Activated T-helper 17 cell treated with anti-CD3 and anti-CD28 coated beads, Interleukin-2, amount 50 U/mL, for 72 hours (primary cell): ENCODE results near the gene PSEN2. TPM values are rescaled to one million over a fixed set of nuclear protein-coding genes. Genes with fewer than 3 reads are reported as not detected.

Experiments
- ATAC-seq: fragments of 150-1000 bp; cut with Tn5 transposase; replicated peaks from 2 replicates; pipeline ENCODE4 v1.10.0; 2021; ENCODE audit warnings: mild to moderate bottlenecking, moderate library complexity
- H3K27ac Mint-ChIP-seq: one replicate; pipeline ENCODE4 v1.8.0; 2022; ENCODE audit warnings: mixed read lengths
- H3K27me3 Mint-ChIP-seq: one replicate; pipeline ENCODE4 v1.8.0; 2022; ENCODE audit warnings: mixed read lengths
- H3K36me3 Mint-ChIP-seq: one replicate; pipeline ENCODE4 v1.8.0; 2022; ENCODE audit warnings: low read depth, mild to moderate bottlenecking, mixed read lengths
- H3K4me1 Mint-ChIP-seq: one replicate; pipeline ENCODE4 v1.8.0; 2022; ENCODE audit warnings: mixed read lengths
- H3K4me3 Mint-ChIP-seq: one replicate; pipeline ENCODE4 v1.8.0; 2022; ENCODE audit warnings: mild to moderate bottlenecking, mixed read lengths
- H3K9me3 Mint-ChIP-seq: one replicate; pipeline ENCODE4 v1.8.0; 2022; ENCODE audit warnings: mixed read lengths
- total RNA-seq, 2 donors: library from RNA; stranded (reverse); gene quantifications; one replicate each; pipeline ENCODE4 v1.2.3, GENCODE V29; 2022

The PSEN2 gene
- total RNA-seq, 2 donors from 2014 or later, result 8.2 to 11.0 TPM

DNA sequence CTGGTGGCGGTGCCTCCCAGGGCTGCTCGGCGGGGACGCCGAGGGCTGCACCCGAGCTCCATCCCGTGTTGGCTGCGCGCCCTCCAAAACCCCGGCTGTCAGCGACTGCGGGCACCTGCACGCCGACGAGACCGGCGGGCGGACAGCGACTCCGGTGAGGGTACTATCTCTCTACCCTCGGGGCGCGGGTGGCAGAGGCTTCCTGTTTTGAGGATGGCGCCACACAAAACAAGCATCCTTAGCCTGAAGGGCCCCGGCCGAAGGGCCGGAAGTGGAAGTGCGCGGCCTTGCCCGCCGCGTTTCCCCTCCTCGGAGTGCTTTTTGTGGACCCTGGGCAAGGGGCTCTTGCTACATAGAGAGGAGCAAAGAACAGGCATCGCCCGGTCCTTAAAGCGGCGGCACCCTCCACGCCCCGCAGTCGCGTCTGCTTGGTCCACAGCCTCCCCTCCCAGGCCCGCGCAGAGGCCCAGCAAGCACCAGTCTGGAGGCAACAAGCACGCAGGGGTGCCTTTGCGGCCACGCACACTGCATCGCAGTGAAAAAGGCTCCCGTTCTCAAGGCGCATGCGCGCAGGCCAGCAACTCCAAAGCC, 69.1 kb downstream of the PSEN2 start:
- peak; percentile 34 for ATAC-seq
- H3K4me3 Mint-ChIP-seq, result peak overlapping the region; percentile 87
- H3K27me3 Mint-ChIP-seq, result no peaks in the 10 kb centered on the region
- H3K4me1 Mint-ChIP-seq, result peaks cover 28% of the 10 kb centered on the region
- peak overlapping the region; percentile 94 for H3K27ac Mint-ChIP-seq
- H3K9me3 Mint-ChIP-seq, result peaks cover 7% of the 10 kb centered on the region
- H3K36me3 Mint-ChIP-seq, result no peaks in the 10 kb centered on the region

DNA sequence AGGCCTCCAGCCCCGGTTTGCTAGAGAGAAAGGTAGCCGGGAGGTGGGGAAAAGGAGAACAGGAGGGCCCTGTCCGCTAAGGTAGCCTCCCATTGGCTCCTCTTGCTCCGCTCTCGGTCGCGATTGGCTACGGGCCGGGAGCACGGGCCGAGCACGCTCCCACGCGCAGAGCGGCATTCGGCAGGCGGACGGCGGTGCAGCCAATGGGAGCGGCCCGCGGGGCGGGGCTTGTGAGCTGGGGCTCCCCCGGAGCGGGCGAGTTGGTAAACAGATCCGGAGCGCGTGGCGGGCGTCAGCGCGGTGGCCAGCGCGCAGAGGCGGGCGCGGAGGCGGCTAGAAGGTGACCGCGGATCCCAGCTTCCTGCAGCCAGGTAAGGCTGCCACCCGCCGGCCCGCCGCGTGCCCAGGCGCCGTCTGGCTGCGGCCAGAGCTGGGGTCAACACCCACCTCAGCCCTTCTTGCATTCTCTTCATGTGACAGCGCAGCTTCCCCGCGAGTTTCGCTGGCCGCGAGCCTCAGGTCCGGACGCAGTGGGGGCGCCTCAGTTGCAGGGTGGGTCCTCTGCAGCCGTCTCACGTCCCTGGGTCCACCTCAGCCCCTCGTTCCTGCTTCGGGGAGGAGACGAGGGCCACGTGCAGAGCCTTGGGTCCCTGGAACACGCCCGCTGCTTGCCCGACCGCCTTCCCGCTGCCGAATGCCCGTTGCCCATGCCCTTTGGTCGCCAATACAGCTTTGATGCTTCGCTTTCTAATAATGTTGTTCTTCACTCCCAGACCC, 69.8 kb downstream of the PSEN2 start, which contains the start of gene COQ8A:
COQ8A (plus strand) TSS at position 266 of the 777 bp plus-strand sequence. CDS start 21,092 bp downstream, outside the sequence.
- Mint-ChIP-seq H3K27ac (peak within 1 kb of the TSS; percentile 94), H3K4me1 (peaks cover 28% of the 10 kb centered on the region), H3K36me3 (no peaks in the 10 kb centered on the region), H3K9me3 (peaks cover 4% of the 10 kb centered on the region), H3K27me3 (no peaks in the 10 kb centered on the region), H3K4me3 (peak within 1 kb of the TSS; percentile 87)
- ATAC-seq, result peak; percentile 96

DNA sequence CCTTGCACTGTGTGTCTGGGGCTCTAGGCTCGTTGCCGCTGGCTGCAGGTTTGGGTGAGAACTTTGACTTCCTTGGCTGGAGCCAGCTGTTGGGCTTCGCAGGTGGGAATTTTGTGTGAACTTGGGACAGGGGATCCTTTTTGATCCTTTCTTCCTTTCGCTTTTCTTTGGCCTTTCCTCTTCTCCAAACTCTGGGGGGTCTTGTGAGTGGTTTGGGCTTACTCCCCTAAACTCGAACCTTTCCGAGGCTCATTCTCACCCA, 70.3 kb downstream of the PSEN2 start:
- peak overlapping the region; percentile 87 for H3K4me3 Mint-ChIP-seq
- H3K9me3 Mint-ChIP-seq, result no peaks in the 10 kb centered on the region
- ATAC-seq, result no peak
- H3K4me1 Mint-ChIP-seq, result peaks cover 28% of the 10 kb centered on the region
- H3K27ac Mint-ChIP-seq, result peak overlapping the region; percentile 94
- no peaks in the 10 kb centered on the region for H3K27me3 Mint-ChIP-seq
- H3K36me3 Mint-ChIP-seq, result no peaks in the 10 kb centered on the region

GRCh38 chr1:226942392-226942791, 72.0 kb downstream of the PSEN2 start:
- H3K27me3 Mint-ChIP-seq, result no peaks in the 10 kb centered on the region
- no peak overlapping the region for H3K27ac Mint-ChIP-seq
- ATAC-seq, result no peak
- H3K4me3 Mint-ChIP-seq, result peak overlapping the region; percentile 87
- no peaks in the 10 kb centered on the region for H3K36me3 Mint-ChIP-seq
- peaks cover 28% of the 10 kb centered on the region for H3K4me1 Mint-ChIP-seq
- no peaks in the 10 kb centered on the region for H3K9me3 Mint-ChIP-seq

- Mint-ChIP-seq H3K4me3 (no peak overlapping the region), H3K4me1 (peaks cover 28% of the 10 kb centered on the region), H3K27ac (peak overlapping the region; percentile 80), H3K27me3 (no peaks in the 10 kb centered on the region), H3K9me3 (no peaks in the 10 kb centered on the region), H3K36me3 (no peaks in the 10 kb centered on the region)
- no peak for ATAC-seq
Observed at GRCh38 chr1:226943156-226943555, 72.7 kb downstream of the PSEN2 start.

- no peak overlapping the region for H3K4me3 Mint-ChIP-seq
- H3K27me3 Mint-ChIP-seq, result no peaks in the 10 kb centered on the region
- H3K4me1 Mint-ChIP-seq, result peaks cover 27% of the 10 kb centered on the region
- H3K27ac Mint-ChIP-seq, result peak overlapping the region; percentile 80
- no peaks in the 10 kb centered on the region for H3K9me3 Mint-ChIP-seq
- H3K36me3 Mint-ChIP-seq, result no peaks in the 10 kb centered on the region
- no peak for ATAC-seq
Observed at GRCh38 chr1:226943927-226944326, 73.5 kb downstream of the PSEN2 start.

- Mint-ChIP-seq H3K27ac (no peak overlapping the region), H3K9me3 (no peaks in the 10 kb centered on the region), H3K4me1 (peaks cover 26% of the 10 kb centered on the region), H3K4me3 (no peak overlapping the region), H3K36me3 (no peaks in the 10 kb centered on the region), H3K27me3 (no peaks in the 10 kb centered on the region)
- no peak for ATAC-seq
Observed at GRCh38 chr1:226945106-226945857, 74.9 kb downstream of the PSEN2 start.

Other genes starting within 250 kb of the PSEN2 start
- gene ITPKB, start 131.3 kb upstream of the PSEN2 start, total RNA-seq, result 10 to 100 TPM; 30.1 to 39.2 TPM
- gene COQ8A, start 69.7 kb downstream of the PSEN2 start, total RNA-seq, result 10 to 100 TPM; 28.8 to 43.1 TPM